ENCODE data around the gene PTPN22. TPM values are rescaled to one million over a fixed set of nuclear protein-coding genes. Genes with fewer than 3 reads are reported as not detected.

Gene PTPN22
- total RNA-seq, 1 donor from 2014 or later = 1.0 TPM

- Histone ChIP-seq H3K36me3 (ENCODE audit: control insufficient read depth in 3 of 3, insufficient read depth in 3 of 3, low read length in 3 of 3) (peaks cover 17 to 36% (median 30%) of the 10 kb centered on the region in 3 donors), H3K9ac (ENCODE audit: low read depth in 1 of 3, low read length in 3 of 3) (peak overlapping the region; percentile 89 to 97 (median 89)), H3K4me1 (ENCODE audit: control insufficient read depth in 3 of 3, insufficient read depth in 3 of 3, low read length in 3 of 3) (peaks cover 15 to 30% (median 21%) of the 10 kb centered on the region in 3 donors), H3K4me3 (ENCODE audit: low read length in 3 of 3) (peak overlapping the region; percentile 91 to 98 (median 94)), H3K9me3 (ENCODE audit: control insufficient read depth in 3 of 3, low read length in 3 of 3) (no peaks in the 10 kb centered on the region), H3K27me3 (ENCODE audit: control insufficient read depth in 3 of 3, insufficient read depth in 3 of 3, low read length in 3 of 3) (no peaks in the 10 kb centered on the region), H3K27ac (ENCODE audit: low read depth, low read length) (peak overlapping the region; percentile 88)
Observed at GRCh38 chr1:113904293-113904673, 32.8 kb upstream of the PTPN22 start.

- Histone ChIP-seq H3K9ac (ENCODE audit: low read depth in 1 of 3, low read length in 3 of 3) (peak overlapping the region; percentile 89 to 97 (median 89)), H3K4me3 (ENCODE audit: low read length in 3 of 3) (peak overlapping the region; percentile 91 to 98 (median 94)), H3K9me3 (ENCODE audit: control insufficient read depth in 3 of 3, low read length in 3 of 3) (no peaks in the 10 kb centered on the region), H3K4me1 (ENCODE audit: control insufficient read depth in 3 of 3, insufficient read depth in 3 of 3, low read length in 3 of 3) (peaks cover 15 to 30% (median 21%) of the 10 kb centered on the region in 3 donors), H3K27ac (ENCODE audit: low read depth, low read length) (peak overlapping the region; percentile 88), H3K36me3 (ENCODE audit: control insufficient read depth in 3 of 3, insufficient read depth in 3 of 3, low read length in 3 of 3) (peaks cover 17 to 38% (median 31%) of the 10 kb centered on the region in 3 donors), H3K27me3 (ENCODE audit: control insufficient read depth in 3 of 3, insufficient read depth in 3 of 3, low read length in 3 of 3) (no peaks in the 10 kb centered on the region)
Observed at GRCh38 chr1:113903501-113904292, 32.2 kb upstream of the PTPN22 start.

- Histone ChIP-seq H3K27me3 (ENCODE audit: control insufficient read depth in 3 of 3, insufficient read depth in 3 of 3, low read length in 3 of 3) (no peaks in the 10 kb centered on the region), H3K9ac (ENCODE audit: low read depth in 1 of 3, low read length in 3 of 3) (no peak overlapping the region), H3K4me1 (ENCODE audit: control insufficient read depth in 3 of 3, insufficient read depth in 3 of 3, low read length in 3 of 3) (peaks cover 15 to 24% (median 18%) of the 10 kb centered on the region in 3 donors), H3K9me3 (ENCODE audit: control insufficient read depth in 3 of 3, low read length in 3 of 3) (no peaks in the 10 kb centered on the region), H3K27ac (ENCODE audit: low read depth, low read length) (no peak overlapping the region), H3K4me3 (ENCODE audit: low read length in 3 of 3) (no peak overlapping the region), H3K36me3 (ENCODE audit: control insufficient read depth in 3 of 3, insufficient read depth in 3 of 3, low read length in 3 of 3) (peaks cover 30 to 45% (median 32%) of the 10 kb centered on the region in 3 donors)
Observed at GRCh38 chr1:113901191-113901590, 29.7 kb upstream of the PTPN22 start.

GRCh38 chr1:113899111-113899510, 27.6 kb upstream of the PTPN22 start:
- Histone ChIP-seq H3K4me1 (ENCODE audit: control insufficient read depth in 3 of 3, insufficient read depth in 3 of 3, low read length in 3 of 3) (peaks cover 7 to 10% (median 8%) of the 10 kb centered on the region in 3 donors), H3K9me3 (ENCODE audit: control insufficient read depth in 3 of 3, low read length in 3 of 3) (no peaks in the 10 kb centered on the region), H3K27ac (ENCODE audit: low read depth, low read length) (no peak overlapping the region), H3K9ac (ENCODE audit: low read depth in 1 of 3, low read length in 3 of 3) (no peak overlapping the region), H3K36me3 (ENCODE audit: control insufficient read depth in 3 of 3, insufficient read depth in 3 of 3, low read length in 3 of 3) (peaks cover 36 to 64% (median 47%) of the 10 kb centered on the region in 3 donors), H3K4me3 (ENCODE audit: low read length in 3 of 3) (no peak overlapping the region), H3K27me3 (ENCODE audit: control insufficient read depth in 3 of 3, insufficient read depth in 3 of 3, low read length in 3 of 3) (no peaks in the 10 kb centered on the region)

GRCh38 chr1:113898241-113898814, 26.8 kb upstream of the PTPN22 start:
- Histone ChIP-seq H3K4me1 (ENCODE audit: control insufficient read depth in 3 of 3, insufficient read depth in 3 of 3, low read length in 3 of 3) (peaks cover 0 to 2% (median under 1%) of the 10 kb centered on the region in 3 donors), H3K27ac (ENCODE audit: low read depth, low read length) (no peak overlapping the region), H3K4me3 (ENCODE audit: low read length in 3 of 3) (no peak overlapping the region), H3K36me3 (ENCODE audit: control insufficient read depth in 3 of 3, insufficient read depth in 3 of 3, low read length in 3 of 3) (peaks cover 36 to 65% (median 47%) of the 10 kb centered on the region in 3 donors), H3K27me3 (ENCODE audit: control insufficient read depth in 3 of 3, insufficient read depth in 3 of 3, low read length in 3 of 3) (no peaks in the 10 kb centered on the region), H3K9me3 (ENCODE audit: control insufficient read depth in 3 of 3, low read length in 3 of 3) (no peaks in the 10 kb centered on the region), H3K9ac (ENCODE audit: low read depth in 1 of 3, low read length in 3 of 3) (no peak overlapping the region)

GRCh38 chr1:113895961-113896360, 24.4 kb upstream of the PTPN22 start:
- H3K27me3 ChIP-seq (ENCODE audit: control insufficient read depth in 3 of 3, insufficient read depth in 3 of 3, low read length in 3 of 3) = no peaks in the 10 kb centered on the region
- peaks cover 34 to 57% (median 42%) of the 10 kb centered on the region in 3 donors for H3K36me3 ChIP-seq (ENCODE audit: control insufficient read depth in 3 of 3, insufficient read depth in 3 of 3, low read length in 3 of 3)
- no peak overlapping the region for H3K9ac ChIP-seq (ENCODE audit: low read depth in 1 of 3, low read length in 3 of 3)
- no peaks in the 10 kb centered on the region for H3K9me3 ChIP-seq (ENCODE audit: control insufficient read depth in 3 of 3, low read length in 3 of 3)
- H3K27ac ChIP-seq (ENCODE audit: low read depth, low read length) = no peak overlapping the region
- H3K4me1 ChIP-seq (ENCODE audit: control insufficient read depth in 3 of 3, insufficient read depth in 3 of 3, low read length in 3 of 3) = no peaks in the 10 kb centered on the region
- H3K4me3 ChIP-seq (ENCODE audit: low read length in 3 of 3) = no peak overlapping the region

GRCh38 chr1:113895098-113895497, 23.6 kb upstream of the PTPN22 start:
- H3K9me3 ChIP-seq (ENCODE audit: control insufficient read depth in 3 of 3, low read length in 3 of 3) = no peaks in the 10 kb centered on the region
- no peaks in the 10 kb centered on the region for H3K27me3 ChIP-seq (ENCODE audit: control insufficient read depth in 3 of 3, insufficient read depth in 3 of 3, low read length in 3 of 3)
- no peak overlapping the region for H3K27ac ChIP-seq (ENCODE audit: low read depth, low read length)
- no peaks in the 10 kb centered on the region for H3K4me1 ChIP-seq (ENCODE audit: control insufficient read depth in 3 of 3, insufficient read depth in 3 of 3, low read length in 3 of 3)
- H3K4me3 ChIP-seq (ENCODE audit: low read length in 3 of 3) = no peak overlapping the region
- H3K36me3 ChIP-seq (ENCODE audit: control insufficient read depth in 3 of 3, insufficient read depth in 3 of 3, low read length in 3 of 3) = peaks cover 31 to 51% (median 39%) of the 10 kb centered on the region in 3 donors
- no peak overlapping the region for H3K9ac ChIP-seq (ENCODE audit: low read depth in 1 of 3, low read length in 3 of 3)

GRCh38 chr1:113893267-113893666, 21.8 kb upstream of the PTPN22 start:
- H3K4me3 ChIP-seq (ENCODE audit: low read length in 3 of 3) = no peak overlapping the region
- H3K27ac ChIP-seq (ENCODE audit: low read depth, low read length) = no peak overlapping the region
- H3K27me3 ChIP-seq (ENCODE audit: control insufficient read depth in 3 of 3, insufficient read depth in 3 of 3, low read length in 3 of 3) = no peaks in the 10 kb centered on the region
- H3K9ac ChIP-seq (ENCODE audit: low read depth in 1 of 3, low read length in 3 of 3) = no peak overlapping the region
- H3K36me3 ChIP-seq (ENCODE audit: control insufficient read depth in 3 of 3, insufficient read depth in 3 of 3, low read length in 3 of 3) = peaks cover 21 to 35% (median 23%) of the 10 kb centered on the region in 3 donors
- H3K9me3 ChIP-seq (ENCODE audit: control insufficient read depth in 3 of 3, low read length in 3 of 3) = no peaks in the 10 kb centered on the region
- no peaks in the 10 kb centered on the region for H3K4me1 ChIP-seq (ENCODE audit: control insufficient read depth in 3 of 3, insufficient read depth in 3 of 3, low read length in 3 of 3)

GRCh38 chr1:113891631-113892220, 20.2 kb upstream of the PTPN22 start:
- Histone ChIP-seq H3K9ac (ENCODE audit: low read depth in 1 of 3, low read length in 3 of 3) (no peak overlapping the region), H3K4me3 (ENCODE audit: low read length in 3 of 3) (no peak overlapping the region), H3K27me3 (ENCODE audit: control insufficient read depth in 3 of 3, insufficient read depth in 3 of 3, low read length in 3 of 3) (no peaks in the 10 kb centered on the region), H3K9me3 (ENCODE audit: control insufficient read depth in 3 of 3, low read length in 3 of 3) (no peaks in the 10 kb centered on the region), H3K4me1 (ENCODE audit: control insufficient read depth in 3 of 3, insufficient read depth in 3 of 3, low read length in 3 of 3) (no peaks in the 10 kb centered on the region), H3K36me3 (ENCODE audit: control insufficient read depth in 3 of 3, insufficient read depth in 3 of 3, low read length in 3 of 3) (peaks cover 10 to 24% (median 17%) of the 10 kb centered on the region in 3 donors), H3K27ac (ENCODE audit: low read depth, low read length) (no peak overlapping the region)

- H3K36me3 ChIP-seq (ENCODE audit: control insufficient read depth in 3 of 3, insufficient read depth in 3 of 3, low read length in 3 of 3) = peaks cover 6 to 16% (median 12%) of the 10 kb centered on the region in 3 donors
- no peaks in the 10 kb centered on the region for H3K27me3 ChIP-seq (ENCODE audit: control insufficient read depth in 3 of 3, insufficient read depth in 3 of 3, low read length in 3 of 3)
- no peak overlapping the region for H3K9ac ChIP-seq (ENCODE audit: low read depth in 1 of 3, low read length in 3 of 3)
- H3K9me3 ChIP-seq (ENCODE audit: control insufficient read depth in 3 of 3, low read length in 3 of 3) = no peaks in the 10 kb centered on the region
- no peak overlapping the region for H3K27ac ChIP-seq (ENCODE audit: low read depth, low read length)
- no peak overlapping the region for H3K4me3 ChIP-seq (ENCODE audit: low read length in 3 of 3)
- H3K4me1 ChIP-seq (ENCODE audit: control insufficient read depth in 3 of 3, insufficient read depth in 3 of 3, low read length in 3 of 3) = no peaks in the 10 kb centered on the region
Observed at GRCh38 chr1:113890816-113891215, 19.3 kb upstream of the PTPN22 start.

All from skeletal muscle tissue (tissue), 4 donors.